HepG2 (cell line): ENCODE data around the gene TNS1. TPM values are rescaled to one million over a fixed set of nuclear protein-coding genes. Genes with fewer than 3 reads are reported as not detected.

Source experiments
- ATAC-seq: fragments of 200-7000 bp; cut with Tn5 transposase; 3 replicates; pipeline ENCODE4 v1.9.1; 2020; ENCODE audit warnings: mild to moderate bottlenecking, moderate library complexity
- BruUV-seq: library from RNA; stranded (reverse); fragments of 400-500 nt; replicated peaks from 2 replicates; lab custom pipeline; 2021; lab: Mats Ljungman, UMichigan
- CTCF ChIA-PET: fragments of 300-600 bp; formaldehyde crosslinking; extraction: SDS; loops from one replicate; lab custom pipeline; 2021; ENCODE audit warnings: low total read pairs, inconsistent platforms, low intra/inter-chr PET ratio; lab: Yijun Ruan, JAX
- POLR2A ChIA-PET: fragments of 350-600 bp; sonication (Branson Sonifier 250); formaldehyde crosslinking; loops from one replicate; lab custom pipeline; 2020; ENCODE audit warnings: antibody characterized with exemption, inconsistent platforms; lab: Yijun Ruan, JAX
- DNase-seq: peaks from one replicate; pipeline ENCODE4 v3.0.0-alpha.2; 2015; ENCODE audit warnings: low spot score
- FAIRE-seq: peaks from 3 replicates; lab custom pipeline; 2011; peaks lifted over from hg19 to GRCh38; lab: Jason Lieb, UNC
- H2AFZ ChIP-seq: one replicate; pipeline ENCODE4 v1.6.1; 2011; ENCODE audit warnings: low read length, inconsistent platforms
- H3K27ac ChIP-seq: fragments of 300-600 bp; 3 replicates; pipeline ENCODE4 v1.8.0; 2011; ENCODE audit warnings: mixed run types, mild to moderate bottlenecking, mixed read lengths, low read length, inconsistent platforms; ENCODE audit not compliant: insufficient read depth; ENCODE audit errors: extremely low read length
- H3K27me3 ChIP-seq, 2 experiments: fragments of 200-600 bp in 1 of 2; 2 replicates in 1 of 2; 3 replicates in 1 of 2; pipeline versions ENCODE4 v1.6.0 to v1.8.0; 2011; ENCODE audit warnings: low read length in 2 of 2, mild to moderate bottlenecking in 2 of 2, moderate library complexity in 2 of 2, inconsistent platforms in 1 of 2; ENCODE audit not compliant: insufficient read depth in 2 of 2, control insufficient read depth in 1 of 2
- H3K36me3 ChIP-seq, 2 experiments: fragments of 200-600 bp in 1 of 2; replicated peaks in 1 of 2; 2 replicates in 1 of 2; 3 replicates in 1 of 2; pipeline versions ENCODE4 v1.5.1 to v1.8.0; 2011; ENCODE audit warnings: low read length in 2 of 2, inconsistent platforms in 1 of 2; ENCODE audit not compliant: insufficient read depth in 2 of 2, control insufficient read depth in 1 of 2
- H3K4me1 ChIP-seq: 2 replicates; pipeline ENCODE4 v1.5.1; 2012; ENCODE audit warnings: low read length, inconsistent platforms; ENCODE audit not compliant: insufficient read depth
- H3K4me2 ChIP-seq: 2 replicates; pipeline ENCODE4 v1.6.0; 2011; ENCODE audit warnings: low read depth, low read length, inconsistent platforms
- H3K4me3 ChIP-seq, 3 experiments: fragments of 200-600 bp in 1 of 3; sonication (generic), shearing (Covaris generic) in 1 of 3; replicated peaks in 1 of 3; 2 replicates each; pipeline ENCODE4 v1.5.1; 2011 to 2016; ENCODE audit warnings: low read length in 3 of 3, inconsistent platforms in 2 of 3, low read depth in 2 of 3, mild to moderate bottlenecking in 2 of 3, control low read depth in 1 of 3, mixed read lengths in 1 of 3; ENCODE audit not compliant: insufficient read depth in 1 of 3
- H3K79me2 ChIP-seq: one replicate; pipeline ENCODE4 v1.6.1; 2011; ENCODE audit warnings: low read length, inconsistent platforms; ENCODE audit not compliant: insufficient read depth
- H3K9ac ChIP-seq: 2 replicates; pipeline ENCODE4 v1.6.0; 2011; ENCODE audit warnings: mild to moderate bottlenecking, low read depth, low read length, inconsistent platforms; ENCODE audit not compliant: insufficient read depth
- H3K9me3 ChIP-seq: 2 replicates; pipeline ENCODE4 v1.5.1; 2012; ENCODE audit warnings: mild to moderate bottlenecking, low read length
- H4K20me1 ChIP-seq: 2 replicates; pipeline ENCODE4 v1.6.0; 2011; ENCODE audit warnings: inconsistent platforms, mild to moderate bottlenecking, low read length, moderate library complexity; ENCODE audit not compliant: insufficient read depth
- ATF5 ChIP-seq: sonication (generic); formaldehyde crosslinking; IDR thresholded peaks from 2 replicates; pipeline ENCODE4 v1.4.0; 2020; ENCODE audit warnings: mild to moderate bottlenecking, low read depth, missing genetic modification reagents
- CHD2 ChIP-seq: IDR thresholded peaks from 2 replicates; pipeline ENCODE4 v1.6.1; 2011; ENCODE audit warnings: low read depth, low read length, improper control_type of control experiment
- GATAD1 ChIP-seq: IDR thresholded peaks from 2 replicates; pipeline ENCODE4 v1.6.1; 2016; ENCODE audit warnings: missing genetic modification reagents, missing compliant biosample characterization
- SIN3B ChIP-seq: fragments of 150-350 bp; IDR thresholded peaks from 2 replicates; pipeline ENCODE4 v1.6.1; 2014; ENCODE audit warnings: low read length
- TBX2 ChIP-seq: sonication (generic); formaldehyde crosslinking; IDR thresholded peaks from 2 replicates; pipeline ENCODE4 v1.5.0; 2020; ENCODE audit warnings: missing genetic modification reagents, mild to moderate bottlenecking, borderline replicate concordance
- ZNF224 ChIP-seq: sonication (generic); formaldehyde crosslinking; IDR thresholded peaks from 2 replicates; pipeline ENCODE4 v1.5.0; 2020; ENCODE audit warnings: mild to moderate bottlenecking, missing genetic modification reagents
- ZNF639 ChIP-seq: conservative IDR thresholded peaks from 2 replicates; pipeline ENCODE4 v1.6.1; 2018; ENCODE audit warnings: missing genetic modification reagents
- ZNF749 ChIP-seq: sonication (generic); formaldehyde crosslinking; IDR thresholded peaks from 2 replicates; pipeline ENCODE4 v1.8.0; 2022; ENCODE audit warnings: mild to moderate bottlenecking, missing genetic modification reagents, moderate library complexity, borderline replicate concordance
- WGBS: methylation state at CpG from one replicate; pipeline ENCODE4 v1.1.6; 2017; ENCODE audit warnings: low lambda C conversion rate; 5-methylcytosine and 5-hydroxymethylcytosine counted together
- in situ Hi-C: cut with HindIII; loops from 2 replicates; pipeline ENCODE4 v1.10.0; 2017; ENCODE audit warnings: low pct_unique_long_range_greater_than_20kb; ENCODE audit not compliant: extremely low pct_ligation_motif_present
- intact Hi-C: fragments of 100-400 bp; cut with micrococcal nuclease; formaldehyde crosslinking; loops from one replicate; pipeline ENCODE4 v1.10.0; 2022; ENCODE audit not compliant: unreplicated experiment
- polyA plus RNA-seq, 8 experiments: library from polyadenylated mRNA; depleted of rRNA in 3 of 8; stranded (reverse) in 7 of 8; unstranded in 1 of 8; fragments of >200 nt; fragmentation: Illumina TruSeq in 4 of 8; extraction: Trizol in 4 of 8; gene quantifications; 2 replicates each; pipeline versions ENCODE4 v1.2.1 to v1.2.3, GENCODE V29; 2011 to 2016; ENCODE audit warnings: low read depth in 4 of 8, missing spikeins in 1 of 8, mixed read lengths in 1 of 8; ENCODE audit not compliant: insufficient read depth in 1 of 8
- total RNA-seq, 5 experiments: library from RNA; depleted of rRNA; stranded (reverse); fragments of >200 nt; fragmentation: Illumina TruSeq; extraction: Trizol; gene quantifications; 2 replicates each; pipeline ENCODE4 v1.2.3, GENCODE V29; 2016; ENCODE audit warnings: low read depth in 1 of 5
- TF ChIP-seq, protein P1 (sequence below): sonication (generic); formaldehyde crosslinking; IDR thresholded peaks from 2 replicates; pipeline ENCODE4 v1.4.0; 2020; ENCODE audit warnings: missing genetic modification reagents, borderline replicate concordance

The TNS1 gene
- total and polyA plus RNA-seq, 2 of the 13 experiments (the other 11 are each of a cell fraction or from before 2014, with no cell fraction given): 1.9 to 118 TPM

GRCh38 chr2:217757108-217757463 is 245.7 kb downstream of the TNS1 start:
- no peak for FAIRE-seq
- Histone ChIP-seq H3K9me3 (peaks cover 7% of the 10 kb centered on the region), H3K79me2 (no peaks in the 10 kb centered on the region), H3K27me3 (peaks cover 1 to 15% of the 10 kb centered on the region in 2 experiments; a peak in 3 of 5 replicates), H3K9ac (no peak overlapping the region), H4K20me1 (peaks cover 4% of the 10 kb centered on the region; the same call in 1 of the 2 replicates), H3K4me2 (no peak overlapping the region), H3K4me3 (no peak overlapping the region), H3K27ac (no peak overlapping the region), H3K36me3 (no peaks in the 10 kb centered on the region), H3K4me1 (no peaks in the 10 kb centered on the region), H2AFZ (no peak overlapping the region)
- in situ Hi-C loops (loop anchor here (10.0 kb wide), 1 partner anchor 1072 kb away; no protein-coding TSS in a partner anchor), intact Hi-C loops (loop anchor here (5.0 kb wide), 1 partner anchor 1075 kb away; no protein-coding TSS in a partner anchor)
- TF ChIP-seq TBX2 (CRISPR knock-in tag): no peak
- no peak for TF ChIP-seq GATAD1 (CRISPR knock-in tag)
- no peak for TF ChIP-seq SIN3B
- no peak for TF ChIP-seq CHD2
- TF ChIP-seq ZNF749 (CRISPR knock-in tag): no peak
- TF ChIP-seq, protein P1, sequence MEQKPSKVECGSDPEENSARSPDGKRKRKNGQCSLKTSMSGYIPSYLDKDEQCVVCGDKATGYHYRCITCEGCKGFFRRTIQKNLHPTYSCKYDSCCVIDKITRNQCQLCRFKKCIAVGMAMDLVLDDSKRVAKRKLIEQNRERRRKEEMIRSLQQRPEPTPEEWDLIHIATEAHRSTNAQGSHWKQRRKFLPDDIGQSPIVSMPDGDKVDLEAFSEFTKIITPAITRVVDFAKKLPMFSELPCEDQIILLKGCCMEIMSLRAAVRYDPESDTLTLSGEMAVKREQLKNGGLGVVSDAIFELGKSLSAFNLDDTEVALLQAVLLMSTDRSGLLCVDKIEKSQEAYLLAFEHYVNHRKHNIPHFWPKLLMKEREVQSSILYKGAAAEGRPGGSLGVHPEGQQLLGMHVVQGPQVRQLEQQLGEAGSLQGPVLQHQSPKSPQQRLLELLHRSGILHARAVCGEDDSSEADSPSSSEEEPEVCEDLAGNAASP (CRISPR knock-in tag): no peak
- no peak for TF ChIP-seq ZNF224 (CRISPR knock-in tag)
- no peak for TF ChIP-seq ZNF639 (CRISPR knock-in tag)
- TF ChIP-seq ATF5 (CRISPR knock-in tag): no peak
- CTCF ChIA-PET: interaction anchor here (1.4 kb wide), 1 partner anchor 1075 kb away, joined by 7 read pairs; no protein-coding TSS in a partner anchor
- no peak for DNase-seq
- BruUV-seq: no TSS peak
- ATAC-seq: no peak
- POLR2A ChIA-PET: no interaction called here
- 31% methylated on average over 2 of the region's 2 CpGs for WGBS
